Osteocyte (in vitro differentiated cells): ENCODE data around the gene POLD4. TPM values are rescaled to one million over a fixed set of nuclear protein-coding genes. Genes with fewer than 3 reads are reported as not detected.

ENCODE experiments used
- DNase-seq: peaks from one replicate; pipeline ENCODE4 v3.0.0; 2021; ENCODE audit warnings: mixed read lengths; ENCODE audit not compliant: unreplicated experiment; ENCODE audit errors: extremely low spot score
- H3K27ac Mint-ChIP-seq: one replicate; pipeline ENCODE4 v1.8.0; 2021; ENCODE audit warnings: mild to moderate bottlenecking, mixed read lengths; ENCODE audit not compliant: unreplicated experiment
- H3K27me3 Mint-ChIP-seq: one replicate; pipeline ENCODE4 v1.8.0; 2021; ENCODE audit warnings: mixed read lengths; ENCODE audit not compliant: unreplicated experiment
- H3K36me3 Mint-ChIP-seq: one replicate; pipeline ENCODE4 v1.8.0; 2021; ENCODE audit warnings: mixed read lengths; ENCODE audit not compliant: unreplicated experiment
- H3K4me1 Mint-ChIP-seq: one replicate; pipeline ENCODE4 v1.8.0; 2021; ENCODE audit warnings: mixed read lengths; ENCODE audit not compliant: unreplicated experiment
- H3K4me3 Mint-ChIP-seq: one replicate; pipeline ENCODE4 v1.8.0; 2021; ENCODE audit warnings: mild to moderate bottlenecking, moderate library complexity, mixed read lengths; ENCODE audit not compliant: unreplicated experiment
- H3K9me3 Mint-ChIP-seq: one replicate; pipeline ENCODE4 v1.8.0; 2021; ENCODE audit warnings: mixed read lengths; ENCODE audit not compliant: unreplicated experiment
- total RNA-seq: library from RNA; stranded (reverse); gene quantifications from 2 replicates; pipeline ENCODE4 v1.2.1, GENCODE V29; 2021
- TF ChIP-seq, protein P1 (sequence below): fragments of 200-600 bp; sonication (generic); IDR thresholded peaks from 2 replicates; pipeline ENCODE4 v1.5.0; 2021; ENCODE audit warnings: antibody characterized with exemption, mild to moderate bottlenecking, moderate library complexity

POLD4 gene
- total RNA-seq, 1 donor from 2014 or later, result 64.0 TPM

DNA sequence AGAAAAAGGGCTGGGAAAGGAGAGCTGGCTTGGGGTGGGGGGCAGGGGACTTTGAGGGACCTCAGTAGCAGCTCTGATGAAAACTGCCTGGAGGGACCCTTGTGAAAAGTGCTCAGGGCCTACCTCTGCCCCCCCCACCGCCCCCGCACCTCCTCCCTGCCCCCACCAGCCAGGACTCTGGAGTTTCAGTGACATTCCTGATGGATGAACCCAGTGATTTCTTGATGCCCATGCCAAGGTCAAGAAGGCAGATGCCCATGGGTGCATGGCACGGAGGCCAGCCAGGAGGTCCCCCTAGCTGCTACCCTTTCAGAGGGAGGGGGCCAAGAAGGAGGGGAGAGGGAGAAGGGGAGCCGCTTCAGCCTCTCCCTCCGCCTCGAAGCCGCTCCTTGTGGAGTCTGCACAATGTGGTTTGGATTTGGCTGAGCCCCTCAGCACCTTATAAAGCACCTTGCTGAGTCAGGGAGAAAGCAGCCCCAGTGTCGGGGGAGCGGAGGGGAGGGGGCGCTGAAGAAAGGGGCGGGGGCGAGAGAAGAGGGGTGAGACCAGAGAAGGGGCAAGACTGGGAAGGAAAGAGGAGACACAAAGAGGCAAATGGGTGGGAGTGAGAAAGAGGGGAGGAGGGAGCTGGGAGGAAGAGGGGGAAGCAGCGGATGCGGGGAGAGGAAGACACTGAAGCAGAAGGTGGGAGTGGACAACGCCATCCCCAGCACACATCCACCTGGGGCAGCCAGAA is 22.1 kb upstream of the POLD4 start:
- TF ChIP-seq, protein P1, sequence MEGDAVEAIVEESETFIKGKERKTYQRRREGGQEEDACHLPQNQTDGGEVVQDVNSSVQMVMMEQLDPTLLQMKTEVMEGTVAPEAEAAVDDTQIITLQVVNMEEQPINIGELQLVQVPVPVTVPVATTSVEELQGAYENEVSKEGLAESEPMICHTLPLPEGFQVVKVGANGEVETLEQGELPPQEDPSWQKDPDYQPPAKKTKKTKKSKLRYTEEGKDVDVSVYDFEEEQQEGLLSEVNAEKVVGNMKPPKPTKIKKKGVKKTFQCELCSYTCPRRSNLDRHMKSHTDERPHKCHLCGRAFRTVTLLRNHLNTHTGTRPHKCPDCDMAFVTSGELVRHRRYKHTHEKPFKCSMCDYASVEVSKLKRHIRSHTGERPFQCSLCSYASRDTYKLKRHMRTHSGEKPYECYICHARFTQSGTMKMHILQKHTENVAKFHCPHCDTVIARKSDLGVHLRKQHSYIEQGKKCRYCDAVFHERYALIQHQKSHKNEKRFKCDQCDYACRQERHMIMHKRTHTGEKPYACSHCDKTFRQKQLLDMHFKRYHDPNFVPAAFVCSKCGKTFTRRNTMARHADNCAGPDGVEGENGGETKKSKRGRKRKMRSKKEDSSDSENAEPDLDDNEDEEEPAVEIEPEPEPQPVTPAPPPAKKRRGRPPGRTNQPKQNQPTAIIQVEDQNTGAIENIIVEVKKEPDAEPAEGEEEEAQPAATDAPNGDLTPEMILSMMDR, result no peak
- peaks cover 55% of the 10 kb centered on the region for H3K4me1 Mint-ChIP-seq
- H3K36me3 Mint-ChIP-seq, result no peaks in the 10 kb centered on the region
- H3K4me3 Mint-ChIP-seq, result no peak overlapping the region
- peak overlapping the region; percentile 98 for H3K27ac Mint-ChIP-seq
- DNase-seq, result no peak
- no peaks in the 10 kb centered on the region for H3K27me3 Mint-ChIP-seq
- no peaks in the 10 kb centered on the region for H3K9me3 Mint-ChIP-seq

DNA sequence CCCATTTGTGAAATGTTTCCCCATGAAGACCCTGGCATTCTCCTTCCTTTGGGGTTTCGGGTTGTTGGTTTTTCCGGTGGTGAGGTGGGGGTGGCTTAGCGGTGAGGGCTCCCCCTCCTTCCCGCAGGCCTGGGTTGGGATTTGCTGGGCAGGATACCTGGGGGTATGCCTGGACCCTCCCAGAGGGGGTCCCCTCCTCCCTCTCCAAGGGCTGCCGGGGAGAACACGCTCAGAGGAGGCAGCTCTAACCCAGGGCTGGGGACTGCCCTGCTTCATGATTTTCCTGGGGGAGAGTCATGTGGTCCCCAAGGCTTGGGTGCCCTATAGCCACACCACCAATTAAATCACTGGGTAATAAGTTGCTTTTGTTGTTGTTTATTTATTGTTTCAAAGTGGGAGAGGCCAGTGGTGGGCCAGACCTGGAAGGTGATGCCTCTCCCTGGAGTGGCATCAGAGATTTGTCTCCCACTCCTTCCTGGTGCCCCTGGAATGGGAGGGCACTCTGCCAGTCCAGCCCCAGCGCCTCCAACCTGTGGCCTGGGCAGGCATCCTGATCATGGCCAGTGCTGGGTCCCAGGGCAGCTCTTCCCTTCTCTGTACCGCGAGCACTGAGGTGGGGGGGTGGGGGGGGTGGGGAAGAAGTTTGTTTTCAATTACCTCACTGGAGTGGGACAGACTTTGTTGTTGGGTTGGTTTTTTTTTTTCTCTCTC is 21.4 kb upstream of the POLD4 start:
- no peaks in the 10 kb centered on the region for H3K27me3 Mint-ChIP-seq

DNA sequence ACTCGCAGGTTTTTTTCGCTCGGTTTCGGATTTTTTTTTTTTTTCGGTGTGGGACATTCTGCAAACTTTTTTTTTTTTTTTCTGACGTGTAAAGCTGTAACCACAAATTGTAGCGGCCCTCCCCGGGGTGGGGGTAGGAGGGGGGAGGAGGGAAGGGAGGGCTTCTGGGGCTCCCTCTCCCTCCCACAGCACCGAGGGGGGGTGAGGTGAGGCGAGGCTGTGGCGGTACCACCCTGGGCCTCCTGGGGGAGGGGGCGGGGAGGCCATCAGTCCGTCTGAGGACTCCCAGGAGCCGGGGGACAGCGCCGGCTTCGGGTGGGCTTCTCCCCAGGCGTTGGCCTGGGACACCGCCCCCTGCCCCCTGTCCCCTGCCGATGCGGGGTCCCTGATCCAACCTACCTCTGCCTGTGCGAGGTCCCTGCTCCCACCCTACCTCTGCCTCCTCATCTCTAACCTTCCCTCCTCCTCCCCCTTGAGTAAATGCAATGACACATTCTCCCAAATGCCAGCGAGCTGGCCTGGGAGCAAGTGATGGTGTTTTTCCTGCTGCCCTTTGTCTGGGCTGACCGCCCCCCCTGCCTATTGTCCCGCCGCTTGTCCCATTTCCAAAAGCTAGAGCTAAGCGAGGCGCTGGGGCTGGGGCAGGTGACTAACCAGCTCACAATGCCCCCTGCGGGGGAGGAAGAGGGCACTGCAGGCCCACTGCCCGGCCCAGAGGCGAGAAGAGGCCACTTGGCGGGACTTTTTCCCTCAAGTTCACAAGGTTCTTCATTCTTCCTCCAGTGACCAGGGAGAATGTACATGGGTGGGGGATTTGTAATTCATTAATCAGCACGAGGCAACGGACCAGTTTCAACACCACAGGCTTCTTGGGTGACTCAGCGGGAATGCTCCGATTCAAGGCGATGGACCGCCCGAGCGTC is 20.6 kb upstream of the POLD4 start:
- Mint-ChIP-seq H3K27ac (peak overlapping the region; percentile 98), H3K4me1 (peaks cover 55% of the 10 kb centered on the region), H3K27me3 (no peaks in the 10 kb centered on the region), H3K9me3 (no peaks in the 10 kb centered on the region), H3K4me3 (peak overlapping the region; percentile 87), H3K36me3 (no peaks in the 10 kb centered on the region)
- TF ChIP-seq, protein P1, result peak; percentile 55
- DNase-seq, result peak; percentile 93

More for the DNA sequence above, 21.4 kb upstream of the POLD4 start:
- DNase-seq, result no peak
- peaks cover 59% of the 10 kb centered on the region for H3K4me1 Mint-ChIP-seq
- TF ChIP-seq, protein P1, result no peak
- H3K36me3 Mint-ChIP-seq, result no peaks in the 10 kb centered on the region
- H3K27ac Mint-ChIP-seq, result peak overlapping the region; percentile 98
- H3K4me3 Mint-ChIP-seq, result peak overlapping the region; percentile 87
- H3K9me3 Mint-ChIP-seq, result no peaks in the 10 kb centered on the region

DNA sequence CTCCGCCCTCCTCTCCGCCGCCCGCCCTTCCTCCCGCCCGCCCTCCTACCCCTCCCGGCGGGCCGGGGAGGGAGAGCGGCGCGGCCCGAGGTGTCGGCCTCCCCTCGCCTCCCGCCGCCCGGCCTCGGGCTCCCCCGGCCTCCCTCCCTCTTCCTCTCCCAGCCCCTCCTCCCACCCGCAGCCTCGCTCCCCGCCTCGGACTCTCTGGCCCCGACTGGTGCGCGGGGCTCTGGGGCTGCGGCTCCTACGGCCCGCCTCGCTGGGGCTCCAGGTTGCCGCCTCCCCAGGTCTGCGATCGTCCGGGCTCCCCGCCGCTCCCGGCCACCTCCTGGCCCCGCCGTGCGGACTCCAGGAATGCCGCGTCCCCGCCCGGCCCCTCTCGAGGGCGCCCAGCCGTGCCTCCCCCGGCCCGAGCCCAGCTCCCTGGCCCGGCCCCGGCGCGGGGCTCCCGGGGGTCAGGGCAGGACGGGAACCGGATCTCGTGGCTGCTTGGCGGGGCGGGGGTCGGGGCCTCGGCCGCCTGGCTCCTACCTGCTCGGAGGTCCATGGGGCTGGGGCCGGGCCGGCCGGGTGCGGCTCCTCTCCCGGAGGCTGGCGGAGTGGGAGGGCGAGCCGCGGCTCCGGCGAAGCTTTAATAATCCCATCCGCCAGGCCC is 19.8 kb upstream of the POLD4 start, which contains the start of gene CLCF1:
CLCF1 (minus strand) TSS at position 606 of the 655 bp plus-strand sequence; CDS start at position 547, 59 bp downstream.
- Mint-ChIP-seq H3K36me3 (no peaks in the 10 kb centered on the region), H3K27ac (peak within 1 kb of the TSS; percentile 98), H3K4me1 (peaks cover 50% of the 10 kb centered on the region), H3K4me3 (peak within 1 kb of the TSS; percentile 87), H3K27me3 (no peaks in the 10 kb centered on the region), H3K9me3 (no peaks in the 10 kb centered on the region)
- TF ChIP-seq, protein P1, result no peak
- DNase-seq, result peak; percentile 89
